OCI-M2 (cell line): Measurements from ENCODE around the gene R3HDM4.

Source experiments
- DNase-seq: peaks from one replicate; lab custom pipeline; 2025; ENCODE audit not compliant: unreplicated experiment; lab: John Stamatoyannopoulos, UW

The R3HDM4 gene

GRCh38 chr19:932648-933552 lies 19.9 kb upstream of the R3HDM4 start:
- DNase-seq = no peak

DNA sequence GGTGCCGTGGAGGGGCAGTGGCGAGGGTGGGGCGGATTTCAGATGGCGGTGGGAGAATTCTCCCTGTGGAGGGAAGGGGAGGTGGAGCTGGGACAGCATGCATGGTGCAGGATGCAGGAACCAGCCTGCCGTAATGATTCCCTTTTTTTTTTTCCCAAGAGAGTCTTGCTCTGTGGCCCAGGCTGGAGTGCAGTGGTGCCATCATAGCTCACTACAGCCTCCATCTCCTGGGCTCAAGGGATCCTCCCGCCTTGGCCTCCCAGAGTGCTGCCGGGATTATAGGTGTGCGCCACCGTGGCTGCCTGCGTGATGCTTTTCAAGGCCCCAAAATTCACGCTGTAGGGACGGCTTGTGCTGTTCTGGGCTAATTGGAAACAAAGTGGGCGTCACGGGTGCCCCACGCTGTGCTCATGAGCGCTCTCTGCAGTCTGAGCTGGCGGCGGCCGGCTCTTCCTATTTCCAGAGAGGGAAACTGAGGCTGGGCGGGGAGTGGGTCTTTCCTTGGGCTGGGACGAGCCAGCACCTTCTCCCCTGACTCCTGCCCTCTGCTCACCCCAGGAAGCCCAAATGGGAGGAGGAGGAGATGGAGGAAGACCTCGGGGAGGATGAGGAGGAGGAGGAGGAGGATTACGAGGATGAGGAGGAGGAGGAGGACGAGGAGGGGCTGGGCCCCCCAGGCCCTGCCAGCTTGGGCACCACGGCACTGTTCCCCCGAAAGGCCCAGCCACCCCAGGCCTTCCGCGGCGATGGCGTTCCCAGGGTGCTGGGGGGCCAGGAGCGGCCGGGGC lies 19.0 kb upstream of the R3HDM4 start:
- no peak for DNase-seq

DNA sequence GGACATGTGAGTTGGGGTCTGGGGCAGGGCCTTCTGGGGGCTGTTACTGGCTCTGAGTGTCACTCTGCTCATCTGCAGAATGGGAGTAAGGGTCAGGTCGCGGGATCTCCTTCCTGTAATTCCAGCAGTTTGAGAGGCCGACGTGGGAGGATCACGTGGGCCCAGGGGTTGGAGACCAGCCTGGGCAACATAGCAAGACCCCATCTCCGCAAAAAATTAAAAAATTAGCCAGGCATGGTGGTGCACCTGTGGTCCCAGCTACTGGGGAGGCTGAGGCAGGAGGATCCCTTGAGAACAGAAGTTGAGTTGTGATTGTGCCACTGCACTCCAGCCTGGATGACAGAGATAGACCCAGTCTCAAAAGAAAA lies 16.9 kb upstream of the R3HDM4 start:
- DNase-seq = no peak

DNA sequence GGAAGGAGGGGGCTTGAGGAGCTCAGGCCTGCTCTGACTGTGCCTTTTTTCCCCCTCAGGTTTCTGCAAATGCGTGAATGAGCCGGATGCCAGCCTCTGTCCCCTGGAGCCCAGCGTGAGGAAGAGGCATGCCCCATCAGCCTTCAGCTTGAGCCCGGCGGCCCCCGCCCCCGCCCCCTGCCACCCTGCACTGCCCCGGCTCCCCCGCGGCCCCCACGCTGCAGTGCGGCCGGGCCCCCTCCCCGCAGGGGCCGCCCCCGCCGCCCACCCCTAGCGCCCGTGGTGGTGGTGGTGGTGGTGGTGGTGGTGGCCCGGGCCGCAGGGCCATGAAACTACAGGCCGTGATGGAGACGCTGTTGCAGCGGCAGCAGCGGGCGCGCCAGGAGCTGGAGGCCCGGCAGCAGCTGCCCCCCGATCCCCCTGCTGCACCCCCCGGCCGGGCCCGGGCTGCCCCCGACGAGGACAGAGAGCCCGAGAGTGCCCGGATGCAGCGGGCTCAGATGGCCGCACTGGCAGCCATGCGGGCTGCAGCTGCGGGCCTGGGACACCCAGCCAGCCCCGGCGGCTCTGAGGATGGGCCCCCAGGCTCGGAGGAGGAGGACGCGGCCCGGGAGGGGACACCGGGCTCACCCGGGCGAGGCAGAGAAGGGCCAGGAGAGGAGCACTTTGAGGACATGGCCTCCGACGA lies 16.3 kb upstream of the R3HDM4 start:
- DNase-seq = no peak

DNA sequence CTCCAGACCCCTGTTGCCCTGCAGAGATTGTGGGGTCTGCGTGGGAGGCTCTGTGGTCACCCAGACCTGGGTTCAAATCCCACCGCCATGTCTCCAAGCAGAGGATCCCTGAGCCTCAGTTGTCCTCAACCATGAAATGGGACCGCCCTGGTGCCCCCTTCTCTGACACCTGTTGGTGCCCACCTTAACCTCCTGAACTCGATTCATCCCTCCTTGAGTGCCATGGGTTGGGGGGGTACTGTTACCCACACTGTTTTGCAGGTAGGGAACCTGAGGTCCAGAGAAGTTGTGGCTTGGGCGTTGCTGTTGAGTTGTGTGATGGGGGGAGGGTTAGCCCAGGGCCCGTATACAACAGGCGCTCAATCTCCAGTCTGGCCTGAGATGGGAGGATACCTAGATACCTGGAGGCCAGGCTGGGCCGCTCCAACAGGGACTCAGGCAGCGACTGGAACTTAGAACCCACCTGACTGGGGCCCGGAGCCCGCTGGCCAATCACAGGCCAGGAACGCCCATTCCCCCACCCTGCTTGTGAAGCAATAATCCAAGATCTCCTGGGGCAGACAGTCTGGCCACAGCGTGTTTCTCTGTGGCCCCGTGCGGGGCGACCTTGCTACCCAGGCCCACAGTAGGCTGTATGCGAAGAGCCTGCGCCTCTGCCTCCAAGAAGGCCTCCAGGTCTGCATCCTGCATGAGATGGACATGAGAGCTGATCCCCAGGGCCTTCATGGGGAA lies 15.6 kb upstream of the R3HDM4 start:
- DNase-seq = no peak

DNA sequence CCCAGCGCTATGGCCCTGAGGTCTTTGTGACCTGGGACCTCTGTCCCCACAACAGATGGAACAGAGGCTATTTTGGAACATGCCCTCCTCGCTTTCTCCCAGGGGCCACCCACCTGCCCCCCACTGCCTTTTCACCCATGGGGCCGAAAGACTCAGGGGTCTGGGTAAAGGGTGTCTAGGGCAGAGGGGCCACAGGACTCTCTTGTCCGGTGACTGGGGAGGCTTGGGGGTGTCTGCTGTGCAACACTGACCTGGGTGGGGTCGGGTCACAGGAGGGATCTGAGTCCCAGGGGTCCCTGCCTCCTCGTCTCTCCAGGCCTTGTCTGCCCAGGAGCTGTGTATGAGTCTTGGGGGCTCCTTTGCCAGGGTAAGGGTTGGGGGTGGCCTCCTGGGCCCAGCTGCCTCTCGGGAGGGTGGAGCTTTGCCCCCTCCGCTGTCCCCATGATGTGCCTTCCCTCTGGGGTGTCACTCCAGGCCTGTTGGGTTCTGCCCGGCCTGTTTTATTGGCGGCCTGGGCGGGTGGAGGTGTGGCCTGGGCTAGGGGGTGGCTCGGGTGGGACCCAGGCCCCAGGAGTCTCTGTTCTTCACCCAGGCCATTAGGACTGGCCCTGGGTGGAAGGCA lies 14.9 kb upstream of the R3HDM4 start:
- no peak for DNase-seq

DNA sequence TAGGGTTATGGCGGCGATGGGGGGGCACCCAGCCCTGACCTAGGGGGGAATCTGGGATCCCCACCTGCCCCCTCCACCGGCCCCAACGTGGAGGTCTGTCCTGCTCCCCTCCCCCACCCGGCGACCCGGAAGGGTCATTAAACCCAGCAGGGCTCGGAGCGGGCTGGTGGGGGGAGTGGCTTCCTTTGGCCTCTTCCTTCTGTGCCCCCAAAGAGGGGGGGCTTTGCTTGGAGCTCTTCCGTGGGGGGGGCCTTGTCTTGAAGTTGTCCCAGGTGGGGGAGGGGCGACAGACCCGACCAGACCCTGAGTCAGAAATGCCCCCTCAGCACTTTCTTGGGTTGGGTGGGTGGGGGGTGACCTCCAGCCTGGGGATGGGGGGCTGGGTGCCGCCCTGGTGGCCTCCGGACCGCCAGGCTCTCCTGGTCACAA lies 14.3 kb upstream of the R3HDM4 start:
- no peak for DNase-seq

DNA sequence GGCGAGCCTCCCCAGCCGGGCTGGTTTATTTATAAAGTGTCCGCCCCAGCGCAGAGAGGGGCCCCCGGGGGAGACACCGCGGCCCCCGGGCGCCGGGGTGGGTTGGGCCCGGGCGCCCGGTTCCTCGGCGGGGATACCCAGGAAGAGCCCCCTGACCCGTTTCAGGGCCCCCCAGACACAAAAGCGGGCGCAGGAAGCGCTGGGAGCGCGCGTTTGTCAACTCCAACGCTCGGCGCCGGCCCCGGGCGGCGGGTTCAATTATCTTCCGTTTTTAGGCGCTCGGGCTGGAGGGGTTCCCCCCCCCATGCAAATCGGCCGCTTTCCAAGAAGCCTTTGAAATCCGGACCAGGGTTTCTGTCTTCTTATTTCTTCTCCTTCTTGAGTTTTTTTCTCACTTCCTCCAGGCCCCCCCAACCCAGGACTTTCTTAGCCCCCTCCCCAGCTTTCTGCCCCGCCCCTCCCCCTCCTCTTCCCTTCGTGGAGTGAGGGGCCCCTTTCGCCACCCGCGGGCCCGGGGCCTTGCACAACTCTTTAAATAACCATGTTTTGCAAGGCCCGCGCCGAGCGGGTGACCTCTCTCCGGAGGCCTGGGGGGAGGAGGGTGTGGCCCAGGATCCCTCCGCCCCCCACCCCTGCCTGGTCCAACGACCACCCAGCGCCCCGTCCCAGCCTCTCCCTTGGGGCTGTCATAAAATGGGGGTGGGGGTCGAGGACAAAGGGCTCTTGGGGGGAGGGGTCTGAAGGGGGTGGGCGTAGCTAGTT lies 13.8 kb upstream of the R3HDM4 start:
- DNase-seq = no peak

DNA sequence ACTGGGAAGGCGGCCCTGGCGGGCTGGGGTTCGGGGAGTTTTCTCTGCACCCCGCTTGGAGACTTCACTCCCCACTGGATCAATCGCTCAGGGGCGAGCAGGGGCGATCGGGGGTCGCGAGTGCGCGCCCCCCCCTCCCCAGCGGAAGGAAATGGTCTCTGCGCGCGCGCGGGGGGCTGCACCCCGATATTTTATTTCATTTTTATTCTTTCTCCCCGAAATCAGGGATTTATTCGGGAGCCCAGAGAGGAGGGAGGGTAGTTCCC lies 13.2 kb upstream of the R3HDM4 start:
- no peak for DNase-seq

- no peak for DNase-seq
Observed at GRCh38 chr19:925526-926322, 12.7 kb upstream of the R3HDM4 start, which contains the start of gene ARID3A. Gene ARID3A (plus strand): TSS chr19:926035. CDS start chr19:929529, 3,494 bp downstream.

GRCh38 chr19:925087-925525 lies 12.1 kb upstream of the R3HDM4 start:
- no peak for DNase-seq

- DNase-seq = no peak
Observed at GRCh38 chr19:924553-925086, 11.6 kb upstream of the R3HDM4 start.

GRCh38 chr19:920051-920864 lies 7.2 kb upstream of the R3HDM4 start:
- DNase-seq = no peak

DNA sequence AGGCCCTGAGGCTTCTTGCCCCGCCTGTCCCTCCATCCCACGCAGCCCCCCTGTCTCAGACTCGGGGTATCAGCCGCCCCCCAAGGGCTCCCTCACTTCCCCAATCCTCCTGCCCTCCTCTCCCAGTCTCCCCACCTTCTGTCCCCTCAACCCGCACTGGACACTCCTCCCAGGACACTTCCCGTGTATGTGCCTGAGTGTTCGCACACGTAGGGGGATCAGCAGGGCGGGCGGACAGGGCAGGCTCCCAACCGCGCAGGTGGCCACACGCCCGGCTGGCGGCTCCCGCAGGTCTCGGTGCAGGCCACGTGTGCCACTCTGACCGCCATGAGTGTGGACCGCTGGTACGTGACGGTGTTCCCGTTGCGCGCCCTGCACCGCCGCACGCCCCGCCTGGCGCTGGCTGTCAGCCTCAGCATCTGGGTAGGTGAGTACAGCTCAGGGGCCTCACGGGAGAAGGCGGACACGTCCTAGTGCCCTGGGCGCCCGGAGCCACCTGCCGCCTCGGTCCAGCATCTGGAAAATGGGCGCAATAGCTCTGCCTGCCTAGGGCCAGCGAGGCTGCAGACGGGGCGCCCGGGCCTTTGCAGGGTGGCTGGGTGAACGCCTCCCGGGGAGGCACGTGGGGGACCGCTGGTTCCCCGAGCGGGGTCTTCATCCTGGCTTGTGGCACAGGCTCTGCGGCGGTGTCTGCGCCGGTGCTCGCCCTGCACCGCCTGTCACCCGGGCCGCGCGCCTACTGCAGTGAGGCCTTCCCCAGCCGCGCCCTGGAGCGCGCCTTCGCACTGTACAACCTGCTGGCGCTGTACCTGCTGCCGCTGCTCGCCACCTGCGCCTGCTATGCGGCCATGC lies 6.4 kb upstream of the R3HDM4 start:
- no peak for DNase-seq

DNA sequence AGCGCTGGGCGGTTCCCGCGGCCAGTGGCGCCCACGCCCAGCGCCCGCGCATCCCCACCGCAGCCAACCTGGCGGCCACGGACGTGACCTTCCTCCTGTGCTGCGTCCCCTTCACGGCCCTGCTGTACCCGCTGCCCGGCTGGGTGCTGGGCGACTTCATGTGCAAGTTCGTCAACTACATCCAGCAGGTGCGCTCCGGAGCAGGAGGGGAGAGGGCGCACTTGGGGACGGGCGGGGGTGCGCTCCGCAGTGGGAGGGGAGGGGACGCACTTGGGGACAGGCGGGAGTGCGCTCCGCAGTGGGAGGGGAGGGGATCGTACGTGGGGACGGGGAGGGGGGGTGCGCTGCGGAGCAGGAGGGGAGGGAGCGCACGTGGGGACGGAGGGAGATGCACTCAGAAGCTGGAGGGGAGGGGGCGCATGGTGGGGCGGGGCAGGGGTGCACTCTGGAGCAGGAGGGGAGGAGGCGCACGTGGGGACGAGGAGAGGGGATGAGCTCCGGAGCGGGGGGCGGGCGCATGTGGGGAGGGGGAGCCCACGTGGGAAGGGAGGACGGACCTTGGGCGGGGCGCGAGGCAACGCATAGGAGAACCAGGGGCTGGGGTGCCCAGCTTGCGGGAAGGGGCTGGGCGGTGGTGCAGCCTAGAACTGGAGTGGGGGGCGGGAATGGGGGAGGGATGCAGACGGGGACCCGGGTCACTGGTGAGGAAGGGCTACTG lies 5.6 kb upstream of the R3HDM4 start:
- no peak for DNase-seq

DNA sequence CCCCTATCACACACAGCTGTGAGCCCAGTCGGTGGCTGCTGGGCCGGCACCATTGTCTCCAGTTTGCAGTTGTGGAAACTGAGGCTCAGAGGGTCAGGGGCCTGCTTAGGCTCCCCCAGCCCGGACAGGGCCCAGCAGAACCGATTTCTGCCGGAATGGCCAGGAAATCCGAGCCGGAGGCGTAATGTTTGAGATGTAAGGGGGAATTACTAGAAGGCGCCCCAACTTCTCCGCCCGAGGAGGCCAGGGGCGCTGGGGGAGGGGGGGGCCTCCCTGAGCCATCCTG lies 5.1 kb upstream of the R3HDM4 start:
- no peak for DNase-seq
